SK-N-SH (cell line): ENCODE data around the gene ANO6.

Source experiments
- CHD2 ChIP-seq: fragments of 150-350 bp; IDR thresholded peaks from 2 replicates; pipeline ENCODE4 v1.6.1; 2018; ENCODE audit warnings: low read length; ENCODE audit not compliant: partially characterized antibody
- RFX5 ChIP-seq: IDR thresholded peaks from 2 replicates; pipeline ENCODE4 v1.6.1; 2012; ENCODE audit warnings: mild to moderate bottlenecking, improper control_type of control experiment, low read length
- SIN3A ChIP-seq: IDR thresholded peaks from 2 replicates; pipeline ENCODE4 v1.6.1; 2012; ENCODE audit warnings: low read depth, mild to moderate bottlenecking, low read length, moderate library complexity, borderline replicate concordance
- YY1 ChIP-seq: IDR thresholded peaks from 2 replicates; pipeline ENCODE4 v1.4.0; 2012; ENCODE audit warnings: low read depth, mild to moderate bottlenecking
- TF ChIP-seq, protein P1 (sequence below): IDR thresholded peaks from 2 replicates; pipeline ENCODE4 v1.6.1; 2012; ENCODE audit warnings: mild to moderate bottlenecking, low read depth, low read length, moderate library complexity
- TF ChIP-seq, protein P2 (sequence below): fragments of 200-600 bp; sonication (generic); IDR thresholded peaks from 2 replicates; pipeline ENCODE4 v1.6.1; 2017; ENCODE audit warnings: antibody characterized with exemption, mild to moderate bottlenecking, moderate library complexity

DNA sequence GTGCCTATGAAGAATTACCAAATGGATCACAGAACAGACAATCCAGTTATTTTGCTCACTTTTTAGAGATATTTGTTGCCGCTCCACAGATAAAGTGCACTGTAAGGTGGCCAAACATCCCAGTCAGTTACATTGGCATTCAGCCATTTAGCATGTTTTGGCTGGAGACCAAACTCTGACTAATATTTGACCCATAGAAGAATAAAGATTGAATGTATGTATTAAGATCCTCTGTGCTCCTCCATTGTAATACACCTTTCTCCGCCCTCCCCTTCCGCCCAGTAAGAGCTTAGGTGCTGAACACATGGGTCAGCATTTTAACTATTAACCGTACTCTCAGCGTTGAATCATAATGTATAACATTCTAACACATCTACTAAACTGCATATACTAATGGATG is 163.4 kb downstream of the ANO6 start:
- TF ChIP-seq CHD2, result no peak
- TF ChIP-seq, protein P1, sequence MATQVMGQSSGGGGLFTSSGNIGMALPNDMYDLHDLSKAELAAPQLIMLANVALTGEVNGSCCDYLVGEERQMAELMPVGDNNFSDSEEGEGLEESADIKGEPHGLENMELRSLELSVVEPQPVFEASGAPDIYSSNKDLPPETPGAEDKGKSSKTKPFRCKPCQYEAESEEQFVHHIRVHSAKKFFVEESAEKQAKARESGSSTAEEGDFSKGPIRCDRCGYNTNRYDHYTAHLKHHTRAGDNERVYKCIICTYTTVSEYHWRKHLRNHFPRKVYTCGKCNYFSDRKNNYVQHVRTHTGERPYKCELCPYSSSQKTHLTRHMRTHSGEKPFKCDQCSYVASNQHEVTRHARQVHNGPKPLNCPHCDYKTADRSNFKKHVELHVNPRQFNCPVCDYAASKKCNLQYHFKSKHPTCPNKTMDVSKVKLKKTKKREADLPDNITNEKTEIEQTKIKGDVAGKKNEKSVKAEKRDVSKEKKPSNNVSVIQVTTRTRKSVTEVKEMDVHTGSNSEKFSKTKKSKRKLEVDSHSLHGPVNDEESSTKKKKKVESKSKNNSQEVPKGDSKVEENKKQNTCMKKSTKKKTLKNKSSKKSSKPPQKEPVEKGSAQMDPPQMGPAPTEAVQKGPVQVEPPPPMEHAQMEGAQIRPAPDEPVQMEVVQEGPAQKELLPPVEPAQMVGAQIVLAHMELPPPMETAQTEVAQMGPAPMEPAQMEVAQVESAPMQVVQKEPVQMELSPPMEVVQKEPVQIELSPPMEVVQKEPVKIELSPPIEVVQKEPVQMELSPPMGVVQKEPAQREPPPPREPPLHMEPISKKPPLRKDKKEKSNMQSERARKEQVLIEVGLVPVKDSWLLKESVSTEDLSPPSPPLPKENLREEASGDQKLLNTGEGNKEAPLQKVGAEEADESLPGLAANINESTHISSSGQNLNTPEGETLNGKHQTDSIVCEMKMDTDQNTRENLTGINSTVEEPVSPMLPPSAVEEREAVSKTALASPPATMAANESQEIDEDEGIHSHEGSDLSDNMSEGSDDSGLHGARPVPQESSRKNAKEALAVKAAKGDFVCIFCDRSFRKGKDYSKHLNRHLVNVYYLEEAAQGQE, result no peak
- TF ChIP-seq, protein P2, sequence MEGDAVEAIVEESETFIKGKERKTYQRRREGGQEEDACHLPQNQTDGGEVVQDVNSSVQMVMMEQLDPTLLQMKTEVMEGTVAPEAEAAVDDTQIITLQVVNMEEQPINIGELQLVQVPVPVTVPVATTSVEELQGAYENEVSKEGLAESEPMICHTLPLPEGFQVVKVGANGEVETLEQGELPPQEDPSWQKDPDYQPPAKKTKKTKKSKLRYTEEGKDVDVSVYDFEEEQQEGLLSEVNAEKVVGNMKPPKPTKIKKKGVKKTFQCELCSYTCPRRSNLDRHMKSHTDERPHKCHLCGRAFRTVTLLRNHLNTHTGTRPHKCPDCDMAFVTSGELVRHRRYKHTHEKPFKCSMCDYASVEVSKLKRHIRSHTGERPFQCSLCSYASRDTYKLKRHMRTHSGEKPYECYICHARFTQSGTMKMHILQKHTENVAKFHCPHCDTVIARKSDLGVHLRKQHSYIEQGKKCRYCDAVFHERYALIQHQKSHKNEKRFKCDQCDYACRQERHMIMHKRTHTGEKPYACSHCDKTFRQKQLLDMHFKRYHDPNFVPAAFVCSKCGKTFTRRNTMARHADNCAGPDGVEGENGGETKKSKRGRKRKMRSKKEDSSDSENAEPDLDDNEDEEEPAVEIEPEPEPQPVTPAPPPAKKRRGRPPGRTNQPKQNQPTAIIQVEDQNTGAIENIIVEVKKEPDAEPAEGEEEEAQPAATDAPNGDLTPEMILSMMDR, result no peak
- no peak for TF ChIP-seq YY1
- TF ChIP-seq SIN3A, result no peak
- no peak for TF ChIP-seq RFX5
